Ammon's horn (tissue), 1 donor: Measurements from ENCODE around the gene IDH3B.

ENCODE experiments used
- DNase-seq: peaks from one replicate; pipeline ENCODE4 v3.0.0-alpha.2; 2016; ENCODE audit warnings: low spot score

Gene IDH3B

GRCh38 chr20:2657241-2657640 lies 6.8 kb downstream of the IDH3B start:
- no peak for DNase-seq

- no peak for DNase-seq
Measured at GRCh38 chr20:2656471-2657117, 7.4 kb downstream of the IDH3B start.

GRCh38 chr20:2655331-2656116 lies 8.5 kb downstream of the IDH3B start:
- no peak for DNase-seq

GRCh38 chr20:2654831-2655230 lies 9.2 kb downstream of the IDH3B start:
- DNase-seq: no peak

- no peak for DNase-seq
Measured at GRCh38 chr20:2654384-2654822, 9.6 kb downstream of the IDH3B start.

- DNase-seq: no peak
Measured at GRCh38 chr20:2653556-2654383, 10.2 kb downstream of the IDH3B start.

GRCh38 chr20:2652724-2653555 lies 11.1 kb downstream of the IDH3B start:
- peak; percentile 20 for DNase-seq

- peak; percentile 91 for DNase-seq
Measured at GRCh38 chr20:2651772-2652723, 12.0 kb downstream of the IDH3B start, which contains the start of gene NOP56. Gene NOP56, plus strand, starts transcription at chr20:2652632. Its CDS starts 29 bp downstream, at chr20:2652661.

GRCh38 chr20:2643708-2644107 lies 20.3 kb downstream of the IDH3B start:
- DNase-seq: no peak

GRCh38 chr20:2640899-2641298 lies 23.1 kb downstream of the IDH3B start:
- no peak for DNase-seq

GRCh38 chr20:2640260-2640659 lies 23.8 kb downstream of the IDH3B start:
- no peak for DNase-seq

- no peak for DNase-seq
Measured at GRCh38 chr20:2637246-2637645, 26.8 kb downstream of the IDH3B start.

GRCh38 chr20:2633381-2633780 lies 30.6 kb downstream of the IDH3B start:
- DNase-seq: no peak

GRCh38 chr20:2631228-2631627 lies 32.8 kb downstream of the IDH3B start:
- DNase-seq: no peak

GRCh38 chr20:2626853-2627541 lies 37.0 kb downstream of the IDH3B start:
- DNase-seq: no peak

GRCh38 chr20:2625062-2625461 lies 39.0 kb downstream of the IDH3B start:
- no peak for DNase-seq

- no peak for DNase-seq
Measured at GRCh38 chr20:2624190-2624589, 39.8 kb downstream of the IDH3B start.

- no peak for DNase-seq
Measured at GRCh38 chr20:2619961-2620595, 43.9 kb downstream of the IDH3B start.

- no peak for DNase-seq
Measured at GRCh38 chr20:2619337-2619736, 44.7 kb downstream of the IDH3B start.
